HG03378 (cell line): ENCODE data around the gene KBTBD2.
"Not testable (repeated sequence)": the region's sequence is repeated elsewhere in the genome, so short reads cannot be mapped to it uniquely, and the experiment has no call there.

Source experiments
- ATAC-seq: cut with Tn5 transposase; IDR thresholded peaks from one replicate; pipeline ENCODE4 v1.9.1; 2021; ENCODE audit warnings: mild to moderate bottlenecking, moderate library complexity; ENCODE audit not compliant: unreplicated experiment

The KBTBD2 gene

DNA sequence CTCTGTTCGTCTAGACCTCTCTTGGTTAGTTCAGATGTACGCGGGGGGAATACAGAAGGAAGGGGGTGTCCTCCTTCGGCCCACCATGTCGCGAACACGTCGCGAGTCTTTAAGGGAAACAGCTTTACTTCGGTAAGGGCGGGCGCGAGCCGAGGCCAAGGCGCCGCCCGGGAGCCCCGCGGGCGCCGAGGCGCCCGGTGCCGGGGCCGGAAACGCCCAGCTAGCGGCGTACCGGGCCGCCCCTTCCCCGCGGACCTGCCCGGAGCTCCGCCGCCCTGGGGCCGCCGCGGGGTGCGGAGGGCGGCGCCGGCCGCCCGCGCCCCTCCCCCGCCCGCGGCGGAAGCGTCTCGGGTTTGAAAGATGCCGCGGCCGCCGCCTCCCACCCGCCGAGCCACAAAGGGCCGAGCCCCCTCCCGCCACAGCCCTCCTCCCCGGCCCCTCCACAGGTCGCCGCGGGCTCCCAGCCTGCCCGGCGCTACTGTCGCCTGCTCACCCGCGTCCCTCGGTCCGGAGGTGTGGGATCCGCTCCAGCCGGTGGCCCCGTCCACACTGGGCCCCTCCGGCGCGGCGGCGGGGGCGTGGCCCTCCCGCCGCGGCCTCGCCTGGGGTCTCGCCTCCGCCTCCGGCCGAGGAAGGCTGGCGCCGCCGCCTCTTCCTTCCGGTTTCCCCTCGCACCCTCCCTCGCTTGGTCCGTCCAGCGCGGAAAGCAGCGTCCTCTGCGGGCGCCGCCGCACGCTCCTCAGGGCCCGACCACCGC, at the start of gene KBTBD2:
TSS of gene KBTBD2 (minus strand) at position 718 of the 757 bp plus-strand sequence. CDS start 12,156 bp downstream, outside the sequence.
- peak; percentile 47 for ATAC-seq

GRCh38 chr7:32941181-32941580, 49.6 kb upstream of the KBTBD2 start:
- ATAC-seq = no peak

DNA sequence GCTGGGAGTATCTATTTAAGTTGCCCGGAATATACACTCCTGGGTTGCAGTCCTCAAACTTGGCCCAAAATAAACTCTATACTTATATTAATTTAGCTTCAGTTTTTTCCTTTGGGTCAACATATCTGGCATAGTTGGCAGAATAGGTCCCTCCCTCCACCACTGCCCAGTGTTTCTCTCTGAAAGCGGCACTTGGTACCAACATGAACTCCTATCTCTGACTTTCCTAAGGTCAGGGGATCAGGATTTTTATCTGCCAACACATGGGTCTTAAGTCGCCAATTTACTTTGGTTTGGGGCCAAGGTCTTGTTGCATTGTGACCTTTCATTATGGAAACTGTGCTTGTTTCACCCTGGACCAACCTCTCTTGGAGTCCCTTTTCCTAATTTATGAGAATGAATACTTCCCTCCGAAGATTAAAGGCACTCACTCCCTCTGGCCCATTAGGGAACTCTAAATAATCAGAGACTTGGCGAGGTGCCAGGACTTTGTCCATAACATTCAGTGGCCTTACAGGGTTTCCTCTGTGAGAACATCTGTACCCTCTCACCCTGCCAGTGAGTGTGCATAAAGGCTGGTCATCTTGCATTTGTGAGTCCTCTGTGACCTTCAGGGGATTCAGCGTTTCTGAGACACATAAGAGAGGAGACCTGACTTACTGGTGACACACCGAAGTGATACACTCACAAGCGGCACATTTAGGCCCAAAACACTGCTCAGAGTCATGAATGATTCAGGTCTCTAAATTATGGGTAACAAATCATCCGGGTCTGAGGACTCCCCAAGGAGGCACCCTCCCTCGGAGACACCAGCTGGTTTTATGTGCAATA, 46.0 kb upstream of the KBTBD2 start:
- no peak for ATAC-seq

DNA sequence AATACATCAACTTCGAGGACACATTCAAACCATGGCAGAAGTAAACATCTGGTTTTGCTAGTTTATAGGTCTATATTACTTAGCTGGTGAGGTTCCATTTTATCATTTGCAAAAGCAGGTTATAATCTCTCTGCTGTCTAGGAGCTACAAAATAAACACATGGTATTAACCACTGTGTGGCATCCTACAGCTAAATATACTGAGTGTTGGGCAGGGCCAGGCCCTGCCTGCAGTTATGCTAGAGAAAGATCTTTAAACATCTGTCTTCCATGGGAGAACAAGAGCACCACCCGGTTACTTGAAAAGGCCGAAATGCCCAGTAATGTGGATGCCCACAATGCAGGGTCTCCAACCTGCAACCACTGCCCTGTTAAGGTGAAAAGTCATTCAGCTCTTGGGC, 45.1 kb upstream of the KBTBD2 start:
- ATAC-seq = no peak

DNA sequence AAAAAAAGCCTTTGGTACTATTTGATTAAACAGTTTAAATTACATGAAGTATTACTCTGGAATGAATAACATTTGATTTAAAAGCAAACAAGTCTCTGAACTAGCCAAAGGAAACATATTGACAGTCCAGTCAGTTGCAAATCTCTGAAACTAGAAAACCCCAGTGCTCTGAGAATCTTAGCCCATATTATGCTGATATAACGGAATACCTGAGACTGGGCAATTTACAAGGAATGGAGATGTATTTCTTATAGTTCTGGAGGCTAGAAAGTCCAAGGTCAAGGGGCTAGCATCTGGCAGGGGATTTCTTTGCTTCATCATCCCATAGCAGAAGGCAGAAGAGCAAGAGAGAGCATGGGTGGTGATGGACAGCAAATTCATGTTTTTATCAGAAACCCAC, 44.0 kb upstream of the KBTBD2 start:
- ATAC-seq = no peak

DNA sequence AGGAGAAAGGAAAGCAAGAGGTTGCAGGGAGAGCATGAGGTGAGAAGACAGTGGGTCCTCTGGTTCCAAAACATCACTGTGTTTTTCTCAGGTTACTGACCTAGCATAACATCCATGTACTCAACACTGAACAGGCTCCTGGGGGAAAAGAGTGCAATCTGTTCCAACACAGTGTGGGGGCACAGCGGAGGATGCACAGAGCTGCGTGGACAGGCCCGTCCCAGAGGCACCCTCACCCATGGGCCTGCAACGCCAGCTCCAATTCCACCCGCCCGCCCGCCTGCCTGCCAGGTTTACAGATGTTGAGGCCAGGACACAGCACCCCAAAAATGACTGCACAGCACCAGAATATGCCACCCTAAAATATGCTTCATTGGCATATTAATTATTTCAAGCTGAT, 38.8 kb upstream of the KBTBD2 start:
- ATAC-seq = no peak

- ATAC-seq = no peak
These were observed 38.0 kb upstream of the KBTBD2 start for GRCh38 chr7:32929430-32930143.

- ATAC-seq = no peak
These were observed 37.3 kb upstream of the KBTBD2 start for GRCh38 chr7:32928785-32929298.

DNA sequence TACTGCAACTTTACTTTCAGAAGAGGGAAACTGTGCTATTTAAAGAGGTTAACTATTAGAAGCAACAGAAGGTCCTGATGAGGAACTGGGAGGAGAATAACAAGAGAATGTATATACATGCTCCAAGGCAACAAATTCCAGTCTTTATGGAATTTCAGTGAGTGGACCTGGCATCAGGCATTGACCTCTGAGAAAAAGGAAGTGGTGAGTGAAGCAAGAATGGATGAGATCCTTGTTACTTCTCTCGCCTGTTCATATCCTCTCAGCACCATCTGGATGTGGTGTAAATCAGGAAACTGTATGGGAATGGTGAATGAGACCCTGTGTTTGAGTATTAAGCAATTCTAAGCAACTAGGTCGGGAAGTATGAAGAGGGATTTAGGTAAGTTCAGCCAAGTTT, 30.3 kb upstream of the KBTBD2 start:
- no peak for ATAC-seq

- ATAC-seq = not testable (repeated sequence)
These were observed 25.4 kb upstream of the KBTBD2 start for GRCh38 chr7:32916994-32917393.

DNA sequence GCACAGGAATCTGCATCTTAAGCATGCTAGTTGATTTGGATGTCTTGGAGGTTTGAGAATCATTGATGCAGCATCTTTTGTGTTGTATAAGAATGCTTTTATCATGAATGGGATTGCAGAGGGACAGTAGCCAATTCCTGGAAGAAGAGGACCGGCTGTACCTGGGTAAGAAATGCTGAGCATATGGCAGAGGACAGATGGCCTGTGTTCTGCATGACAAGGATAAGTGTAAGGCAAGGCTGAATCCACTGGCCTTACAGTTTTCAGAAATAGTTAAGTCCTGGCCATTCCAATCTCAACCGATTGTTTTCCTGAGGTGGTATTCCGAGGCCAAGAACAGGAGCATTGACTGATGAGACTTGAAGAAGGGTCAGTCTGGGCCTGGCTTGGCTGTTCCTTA, 24.4 kb upstream of the KBTBD2 start:
- ATAC-seq = no peak

DNA sequence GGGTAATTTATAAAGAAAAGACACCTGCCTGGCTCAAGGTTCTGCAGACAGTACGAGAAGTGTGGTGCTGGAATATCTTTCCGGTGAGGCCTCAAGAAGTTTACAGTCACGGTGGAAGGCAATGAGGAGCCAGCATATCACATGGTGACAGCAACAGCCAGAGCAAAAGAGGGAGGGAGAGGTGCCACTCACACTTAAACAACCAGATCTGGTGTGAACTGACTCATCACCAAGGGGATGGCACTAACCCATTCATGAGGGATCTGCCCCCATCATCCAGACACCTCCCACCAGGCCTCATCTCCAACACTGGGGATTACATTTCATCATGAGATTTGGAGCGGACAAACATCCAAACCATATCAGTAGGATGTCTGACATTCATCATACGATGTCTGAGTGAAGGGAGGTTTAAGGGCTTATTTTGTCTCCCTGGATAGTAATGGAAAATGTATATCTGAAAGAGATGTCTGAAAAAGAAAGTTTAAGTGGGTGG, 23.5 kb upstream of the KBTBD2 start:
- ATAC-seq = no peak

DNA sequence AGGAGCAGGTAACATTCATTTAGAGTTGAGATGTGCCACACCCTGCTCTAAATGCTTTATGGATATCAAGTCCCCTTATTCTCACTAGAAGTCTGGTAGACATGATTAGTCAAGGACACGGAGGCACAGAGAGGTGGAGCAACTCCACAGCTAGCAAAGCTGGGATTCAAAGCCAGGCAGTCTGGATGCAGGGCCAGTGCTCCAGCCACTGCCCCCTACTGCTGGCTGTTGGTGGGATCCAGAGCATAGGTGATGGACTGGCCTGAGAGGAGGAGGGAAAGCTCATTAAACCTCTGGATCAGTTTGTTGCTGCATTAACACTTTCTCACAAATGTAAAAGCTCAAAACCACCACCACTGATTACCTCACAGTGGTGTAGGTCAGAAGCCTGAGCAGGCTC, 22.6 kb upstream of the KBTBD2 start:
- ATAC-seq = no peak

- ATAC-seq = no peak
These were observed 18.6 kb upstream of the KBTBD2 start for GRCh38 chr7:32910195-32910594.

DNA sequence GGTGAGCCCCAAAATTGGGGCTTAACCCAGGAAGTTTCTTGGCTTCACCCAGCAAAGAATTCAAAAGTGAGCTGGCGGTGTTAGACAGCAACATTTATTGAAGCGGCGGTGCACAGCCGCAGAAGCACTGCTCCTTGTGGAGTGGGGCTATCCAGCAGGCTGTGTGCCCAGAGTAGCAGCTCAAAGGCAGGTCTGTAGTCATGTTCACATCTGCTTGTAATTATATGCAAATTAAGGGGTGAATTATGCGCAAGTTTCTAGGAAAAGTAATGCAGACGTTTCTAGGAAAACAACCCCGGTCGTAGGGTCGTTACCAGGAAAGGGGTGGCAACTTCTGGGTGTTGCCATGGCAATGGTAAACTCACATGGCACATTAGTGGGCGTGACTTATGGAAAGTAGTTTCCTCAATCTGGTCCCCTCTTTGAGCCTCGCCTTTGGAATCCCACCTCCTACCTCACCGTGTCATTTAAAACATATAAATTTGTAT, 13.7 kb upstream of the KBTBD2 start:
- ATAC-seq = peak; percentile 63

DNA sequence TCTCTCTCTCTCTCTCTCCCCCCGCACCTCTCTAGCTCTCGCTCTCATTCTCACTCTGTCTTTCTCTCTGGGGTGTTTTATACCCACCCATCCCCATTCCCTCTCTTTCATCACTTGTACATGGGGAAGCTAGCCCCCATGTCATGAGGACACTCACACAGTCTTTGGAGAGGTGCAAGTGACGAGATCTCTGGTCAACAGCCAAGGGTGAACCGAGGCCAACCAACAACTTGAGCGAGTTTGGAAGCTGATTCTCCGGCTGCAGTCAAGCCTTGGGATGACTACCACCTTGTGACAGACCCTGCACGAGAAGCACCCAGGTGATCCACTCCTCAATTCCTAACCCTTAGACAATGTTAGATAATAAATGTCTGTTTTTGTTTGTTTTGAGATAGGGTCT, 10.1 kb upstream of the KBTBD2 start:
- ATAC-seq = no peak

GRCh38 chr7:32900433-32900995, 9.0 kb upstream of the KBTBD2 start:
- ATAC-seq = no peak

- not testable (repeated sequence) for ATAC-seq
These were observed 5.8 kb upstream of the KBTBD2 start for GRCh38 chr7:32897376-32897775.

DNA sequence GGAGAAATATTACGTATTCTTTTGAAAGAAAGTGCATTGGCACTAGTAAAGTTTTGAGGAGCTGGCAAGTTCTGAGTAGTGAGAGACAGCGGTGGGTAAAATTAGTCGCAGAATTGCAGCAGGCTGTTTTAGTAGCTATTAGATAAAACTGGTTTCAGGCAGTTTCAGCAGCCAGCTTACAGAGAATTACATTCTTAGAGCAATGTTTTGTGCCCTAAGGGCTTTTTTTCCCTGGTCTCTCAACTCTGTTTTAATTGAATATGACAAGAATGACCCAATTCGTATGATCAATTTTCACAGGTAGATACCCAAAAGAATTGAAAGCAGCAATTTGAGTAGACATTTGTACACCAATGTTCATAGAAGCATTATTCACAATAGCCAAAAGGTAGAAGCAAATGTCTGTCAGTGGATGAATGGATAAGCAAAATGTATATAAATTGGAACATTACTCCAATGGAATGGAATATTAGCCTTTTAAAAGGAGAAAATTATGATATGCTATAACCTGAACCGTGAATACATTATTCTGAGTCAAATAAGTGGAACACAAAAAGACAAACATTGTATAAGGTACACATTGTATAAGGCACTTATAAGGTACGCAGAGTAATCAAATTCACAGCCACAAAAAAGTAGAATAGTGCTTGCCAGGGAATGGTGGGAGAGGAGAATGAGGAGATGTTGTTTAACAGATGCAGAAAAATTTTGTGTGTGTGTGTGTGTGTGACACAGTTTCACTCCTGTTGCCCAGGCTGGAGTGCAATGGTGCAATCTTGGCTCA, 5.2 kb upstream of the KBTBD2 start:
- no peak for ATAC-seq

GRCh38 chr7:32894171-32894570, 2.6 kb upstream of the KBTBD2 start:
- no peak for ATAC-seq
